ENCODE measurements around the gene APLNR.

The APLNR gene

GRCh38 chr11:57213342-57214097 is 23.5 kb downstream of the APLNR start:
- peak; percentile 19 for DNase-seq (ENCODE audit: low read depth)
- no peak overlapping the region for H3K4me3 ChIP-seq (ENCODE audit: low read depth, low read length)
- no peak for TF ChIP-seq MYC (IDR thresholded peaks at IDR 0.05; ENCODE audit: low read depth, low read length)
- TF ChIP-seq, protein P1, sequence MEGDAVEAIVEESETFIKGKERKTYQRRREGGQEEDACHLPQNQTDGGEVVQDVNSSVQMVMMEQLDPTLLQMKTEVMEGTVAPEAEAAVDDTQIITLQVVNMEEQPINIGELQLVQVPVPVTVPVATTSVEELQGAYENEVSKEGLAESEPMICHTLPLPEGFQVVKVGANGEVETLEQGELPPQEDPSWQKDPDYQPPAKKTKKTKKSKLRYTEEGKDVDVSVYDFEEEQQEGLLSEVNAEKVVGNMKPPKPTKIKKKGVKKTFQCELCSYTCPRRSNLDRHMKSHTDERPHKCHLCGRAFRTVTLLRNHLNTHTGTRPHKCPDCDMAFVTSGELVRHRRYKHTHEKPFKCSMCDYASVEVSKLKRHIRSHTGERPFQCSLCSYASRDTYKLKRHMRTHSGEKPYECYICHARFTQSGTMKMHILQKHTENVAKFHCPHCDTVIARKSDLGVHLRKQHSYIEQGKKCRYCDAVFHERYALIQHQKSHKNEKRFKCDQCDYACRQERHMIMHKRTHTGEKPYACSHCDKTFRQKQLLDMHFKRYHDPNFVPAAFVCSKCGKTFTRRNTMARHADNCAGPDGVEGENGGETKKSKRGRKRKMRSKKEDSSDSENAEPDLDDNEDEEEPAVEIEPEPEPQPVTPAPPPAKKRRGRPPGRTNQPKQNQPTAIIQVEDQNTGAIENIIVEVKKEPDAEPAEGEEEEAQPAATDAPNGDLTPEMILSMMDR (IDR thresholded peaks at IDR 0.05; ENCODE audit: low read depth, low read length), result no peak
- TF ChIP-seq, protein P2, sequence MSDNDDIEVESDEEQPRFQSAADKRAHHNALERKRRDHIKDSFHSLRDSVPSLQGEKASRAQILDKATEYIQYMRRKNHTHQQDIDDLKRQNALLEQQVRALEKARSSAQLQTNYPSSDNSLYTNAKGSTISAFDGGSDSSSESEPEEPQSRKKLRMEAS (IDR thresholded peaks at IDR 0.05; ENCODE audit: low read depth, low read length), result no peak
- no peak for TF ChIP-seq POLR2A (IDR thresholded peaks at IDR 0.05; ENCODE audit: extremely low read depth, insufficient read length)

- TF ChIP-seq, protein P2 (IDR thresholded peaks at IDR 0.05; ENCODE audit: low read depth, low read length), result no peak
- TF ChIP-seq, protein P1 (IDR thresholded peaks at IDR 0.05; ENCODE audit: low read depth, low read length), result no peak
- no peak for TF ChIP-seq POLR2A (IDR thresholded peaks at IDR 0.05; ENCODE audit: extremely low read depth, insufficient read length)
- no peak for TF ChIP-seq MYC (IDR thresholded peaks at IDR 0.05; ENCODE audit: low read depth, low read length)
- no peak for DNase-seq (ENCODE audit: low read depth)
- H3K4me3 ChIP-seq (ENCODE audit: low read depth, low read length), result no peak overlapping the region
Measured at GRCh38 chr11:57210781-57211180, 26.3 kb downstream of the APLNR start.

DNA sequence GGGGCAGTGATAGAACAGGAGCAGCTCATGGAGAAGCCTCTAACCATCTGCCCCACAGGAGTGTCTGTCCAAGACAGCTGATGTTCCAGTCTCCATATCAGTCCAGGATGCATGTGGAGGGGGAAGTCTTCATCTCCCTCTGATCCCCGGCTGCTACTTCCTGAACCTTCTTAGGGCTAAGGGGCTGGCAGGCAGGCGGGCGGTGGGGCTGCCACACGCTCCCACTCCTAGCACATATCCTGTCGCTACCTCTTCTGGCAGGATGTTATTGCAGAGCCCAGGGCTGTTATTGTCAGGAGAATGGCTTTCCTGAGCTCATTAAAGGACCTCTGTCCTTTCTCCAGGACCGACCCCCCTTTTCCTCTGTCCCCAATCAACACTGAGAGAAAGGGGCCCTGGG is 29.9 kb downstream of the APLNR start:
- TF ChIP-seq MYC (IDR thresholded peaks at IDR 0.05; ENCODE audit: low read depth, low read length) (no peak), POLR2A (IDR thresholded peaks at IDR 0.05; ENCODE audit: extremely low read depth, insufficient read length) (no peak)
- TF ChIP-seq, protein P2 (IDR thresholded peaks at IDR 0.05; ENCODE audit: low read depth, low read length), result no peak
- H3K4me3 ChIP-seq (ENCODE audit: low read depth, low read length), result no peak overlapping the region
- DNase-seq (ENCODE audit: low read depth), result no peak

GRCh38 chr11:57205041-57205641 is 31.9 kb downstream of the APLNR start:
- no peak overlapping the region for H3K4me3 ChIP-seq (ENCODE audit: low read depth, low read length)
- TF ChIP-seq MYC (IDR thresholded peaks at IDR 0.05; ENCODE audit: low read depth, low read length) (no peak), POLR2A (IDR thresholded peaks at IDR 0.05; ENCODE audit: extremely low read depth, insufficient read length) (no peak)
- TF ChIP-seq, protein P1 (IDR thresholded peaks at IDR 0.05; ENCODE audit: low read depth, low read length), result no peak
- TF ChIP-seq, protein P2 (IDR thresholded peaks at IDR 0.05; ENCODE audit: low read depth, low read length), result no peak
- DNase-seq (ENCODE audit: low read depth), result peak; percentile 12

DNA sequence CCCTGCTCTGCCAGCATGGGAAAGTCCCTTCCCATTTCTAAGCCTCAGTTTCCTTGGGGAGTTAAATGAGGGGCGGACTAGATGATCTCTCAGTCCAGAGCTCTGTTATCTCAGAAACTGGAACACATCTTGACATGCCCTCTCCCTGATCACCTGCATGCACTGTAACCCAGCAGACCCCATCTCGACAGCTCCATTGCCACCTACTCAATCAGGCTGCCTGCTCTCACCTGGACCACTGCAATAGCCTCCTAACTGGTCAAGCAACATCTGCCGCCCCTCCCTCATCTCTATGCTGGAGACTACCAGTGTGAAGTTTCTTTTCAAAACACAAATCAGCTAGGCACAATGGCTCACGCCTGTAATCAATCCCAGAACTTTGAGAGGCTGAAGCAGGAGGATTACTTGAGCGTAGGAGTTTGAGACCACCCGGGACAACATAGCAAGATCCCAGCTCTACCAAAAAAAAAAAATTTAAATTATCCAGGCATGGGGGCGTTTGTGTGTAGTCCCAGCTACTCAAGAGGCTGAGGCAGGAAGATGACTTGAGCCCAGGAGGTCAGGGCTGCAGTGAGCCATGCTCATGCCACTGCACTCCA is 33.1 kb downstream of the APLNR start:
- TF ChIP-seq, protein P2 (IDR thresholded peaks at IDR 0.05; ENCODE audit: low read depth, low read length), result no peak
- no peak for TF ChIP-seq POLR2A (IDR thresholded peaks at IDR 0.05; ENCODE audit: extremely low read depth, insufficient read length)
- H3K4me3 ChIP-seq (ENCODE audit: low read depth, low read length), result no peak overlapping the region
- DNase-seq (ENCODE audit: low read depth), result no peak

- no peak for DNase-seq (ENCODE audit: low read depth)
- TF ChIP-seq, protein P1 (IDR thresholded peaks at IDR 0.05; ENCODE audit: low read depth, low read length), result no peak
- TF ChIP-seq POLR2A (IDR thresholded peaks at IDR 0.05; ENCODE audit: extremely low read depth, insufficient read length) (no peak), MYC (IDR thresholded peaks at IDR 0.05; ENCODE audit: low read depth, low read length) (no peak)
- TF ChIP-seq, protein P2 (IDR thresholded peaks at IDR 0.05; ENCODE audit: low read depth, low read length), result no peak
- H3K4me3 ChIP-seq (ENCODE audit: low read depth, low read length), result no peak overlapping the region
Measured at GRCh38 chr11:57203359-57203758, 33.7 kb downstream of the APLNR start.
